Psoas muscle (tissue), 8 donors: ENCODE data around the gene FGF21. TPM values are rescaled to one million over a fixed set of nuclear protein-coding genes. Genes with fewer than 3 reads are reported as not detected.

Source experiments
- ATAC-seq, 4 donors: fragments of 200-7000 bp; cut with Tn5 transposase; one replicate each; pipeline ENCODE4 v1.9.1; 2020; ENCODE audit warnings: moderate library complexity in 3 of 4, mild to moderate bottlenecking in 2 of 4
- DNase-seq, 2 donors: peaks; one replicate each; pipeline ENCODE4 v3.0.0-alpha.2; 2020
- H3K27ac ChIP-seq: fragments of 200-600 bp; one replicate; pipeline ENCODE4 v1.8.0; 2022
- H3K27me3 ChIP-seq, 3 donors: fragments of 200-600 bp in 1 of 3; one replicate each; pipeline versions ENCODE4 v1.6.1 to v1.8.0; 2013 to 2022; ENCODE audit warnings: low read length in 2 of 3, mild to moderate bottlenecking in 2 of 3, moderate library complexity in 1 of 3; ENCODE audit not compliant: insufficient read depth in 3 of 3
- H3K36me3 ChIP-seq, 2 donors: fragments of 200-600 bp in 1 of 2; one replicate each; pipeline versions ENCODE4 v1.6.1 to v1.8.0; 2013 to 2022; ENCODE audit warnings: low read depth in 1 of 2, mild to moderate bottlenecking in 1 of 2, moderate library complexity in 1 of 2; ENCODE audit not compliant: insufficient read depth in 1 of 2
- H3K4me1 ChIP-seq: fragments of 200-600 bp; one replicate; pipeline ENCODE4 v1.8.0; 2022
- H3K4me3 ChIP-seq: fragments of 200-600 bp; one replicate; pipeline ENCODE4 v1.8.0; 2022; ENCODE audit warnings: mild to moderate bottlenecking
- H3K9me3 ChIP-seq: fragments of 200-600 bp; one replicate; pipeline ENCODE4 v1.8.0; 2022
- CTCF ChIP-seq: fragments of 200-600 bp; IDR thresholded peaks from one replicate; pipeline ENCODE4 v1.8.0; 2022; ENCODE audit warnings: antibody characterized with exemption
- WGBS, 3 donors: extraction: QIAGEN DNeasy Blood & Tissue Kit; methylation state at CpG; one replicate each; pipeline versions ENCODE4 v1.1.6 to v1.1.7; 2013; 5-methylcytosine and 5-hydroxymethylcytosine counted together
- intact Hi-C, 2 donors: fragments of 100-400 bp; cut with DNase I; formaldehyde crosslinking; loops; one replicate each; pipeline versions ENCODE4 v1.11.0 to v1.14.2; 2022
- polyA plus RNA-seq, 3 donors: library from polyadenylated mRNA; stranded (reverse); fragments of 200-250 nt; gene quantifications; one replicate each; pipeline ENCODE4 v1.2.3, GENCODE V29; 2013
- total RNA-seq, 4 donors: library from RNA; stranded (reverse); fragmentation: NEBNext Ultra II Directional in 2 of 4; extraction: Animal tissue kit (Norgen Biotek cat#: 25700) in 2 of 4; gene quantifications; one replicate each; pipeline versions ENCODE4 v1.2.1 to v1.2.4, GENCODE V29; 2021 to 2023
- donor health status: healthy with polysubstance abuse.
- donor health status: DM: no; HTN: no; CAD: no; lungs with moderate emphysema.
- donor health status: Bipolar disorder and iron deficiency.
- donor health status: healthy.
- donor health status: DM: yes; HTN: yes; CAD: no.
- donor health status: DM: no; HTN: no; CAD: no.
- donor health status: DM: no; HTN: no; CAD: no.
- donor health status: DM: yes; HTN: yes; CAD: no.

The FGF21 gene
- total and polyA plus RNA-seq, 7 donors, result 0.06 to 6.2 (median 1.0) TPM; not detected in 3

DNA sequence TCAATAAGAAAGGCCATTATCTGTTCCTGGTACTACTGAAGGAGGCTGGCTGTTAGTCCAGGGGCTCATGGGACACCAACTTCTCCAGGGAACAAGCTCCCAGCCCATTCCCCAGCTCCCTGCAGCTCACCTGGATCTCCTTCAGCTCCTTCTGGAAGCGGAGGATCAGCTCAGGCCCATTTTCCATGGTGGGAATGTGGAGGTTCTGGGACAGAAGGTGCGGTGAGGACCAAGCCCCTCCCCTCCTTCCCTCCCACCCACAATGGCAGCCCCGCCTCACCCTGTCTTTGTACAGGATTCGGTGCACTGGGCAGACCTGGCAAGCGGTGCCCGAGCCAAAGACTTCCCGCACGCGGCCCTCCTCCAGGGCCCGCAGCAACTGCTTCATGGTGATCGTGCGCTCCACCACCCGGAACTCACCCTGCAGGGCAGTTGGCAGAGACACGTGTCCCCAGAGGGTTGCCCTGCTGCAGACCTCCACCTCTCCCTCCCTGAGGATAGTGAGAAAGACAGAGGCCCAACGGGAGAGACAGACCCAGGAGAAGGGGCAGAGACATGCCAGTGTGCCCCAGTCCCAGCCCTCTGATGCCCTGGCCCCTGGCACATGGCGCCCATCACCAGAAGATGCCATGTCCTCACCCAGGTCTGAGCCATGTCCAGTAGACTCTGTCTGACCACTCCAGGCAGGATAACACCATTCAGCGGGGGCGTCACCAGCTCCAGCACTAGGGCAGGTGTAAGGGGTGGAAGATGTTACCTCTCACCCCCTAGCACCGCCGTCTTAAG lies 41.2 kb downstream of the FGF21 start:
- peaks cover 0 to 19% of the 10 kb centered on the region in 2 donors for H3K36me3 ChIP-seq
- intact Hi-C loops, result no loop called here
- no peak for ATAC-seq
- H3K9me3 ChIP-seq, result no peaks in the 10 kb centered on the region
- TF ChIP-seq CTCF, result no peak
- peaks cover 7% of the 10 kb centered on the region for H3K4me1 ChIP-seq
- DNase-seq, result no peak
- WGBS, 3 donors, result 84 to 90% (median 86%) methylated on average over 16 to 20 of the region's 20 CpGs
- peak overlapping the region; percentile 84 for H3K27ac ChIP-seq
- H3K27me3 ChIP-seq, result no peaks in the 10 kb centered on the region
- no peak overlapping the region for H3K4me3 ChIP-seq

DNA sequence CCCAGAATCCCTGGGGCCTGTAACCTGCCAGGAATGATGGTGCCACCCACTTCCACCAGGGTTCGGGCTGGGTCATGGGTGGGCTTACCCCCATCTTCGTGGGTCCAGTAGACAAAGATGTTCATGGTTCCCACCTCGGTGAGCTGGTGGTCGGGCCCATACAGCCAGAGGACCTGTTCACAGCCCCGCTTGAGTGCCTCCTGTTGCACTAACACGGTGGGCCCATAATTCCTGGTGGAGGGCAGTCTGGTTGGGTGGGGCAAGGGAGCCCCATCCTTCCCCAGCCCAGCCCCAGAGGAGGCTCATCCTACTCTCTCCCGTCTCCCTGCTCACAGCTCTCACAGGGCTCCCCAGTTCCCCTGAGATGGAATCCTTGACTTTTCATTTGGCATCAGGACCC lies 41.8 kb downstream of the FGF21 start:
- 82 to 91% (median 83%) methylated on average over 7 of the region's 7 CpGs for WGBS, 3 donors
- no peaks in the 10 kb centered on the region for H3K9me3 ChIP-seq
- DNase-seq, result no peak
- H3K27ac ChIP-seq, result no peak overlapping the region
- peaks cover 7% of the 10 kb centered on the region for H3K4me1 ChIP-seq
- peaks cover 0 to 19% of the 10 kb centered on the region in 2 donors for H3K36me3 ChIP-seq
- ATAC-seq, result no peak
- no peaks in the 10 kb centered on the region for H3K27me3 ChIP-seq
- no peak overlapping the region for H3K4me3 ChIP-seq
- intact Hi-C loops, result no loop called here
- no peak for TF ChIP-seq CTCF

- 56 to 67% (median 59%) methylated on average over 6 of the region's 6 CpGs for WGBS, 3 donors
- DNase-seq (no peak), ATAC-seq (no peak)
- Histone ChIP-seq H3K27ac (no peak overlapping the region), H3K4me1 (peaks cover 7% of the 10 kb centered on the region), H3K9me3 (no peaks in the 10 kb centered on the region), H3K4me3 (no peak overlapping the region), H3K27me3 (no peaks in the 10 kb centered on the region), H3K36me3 (peaks cover 0 to 29% of the 10 kb centered on the region in 2 donors)
- TF ChIP-seq CTCF, result no peak
- intact Hi-C loops, result no loop called here
Measured at GRCh38 chr19:48798937-48799336, 43.6 kb downstream of the FGF21 start.

DNA sequence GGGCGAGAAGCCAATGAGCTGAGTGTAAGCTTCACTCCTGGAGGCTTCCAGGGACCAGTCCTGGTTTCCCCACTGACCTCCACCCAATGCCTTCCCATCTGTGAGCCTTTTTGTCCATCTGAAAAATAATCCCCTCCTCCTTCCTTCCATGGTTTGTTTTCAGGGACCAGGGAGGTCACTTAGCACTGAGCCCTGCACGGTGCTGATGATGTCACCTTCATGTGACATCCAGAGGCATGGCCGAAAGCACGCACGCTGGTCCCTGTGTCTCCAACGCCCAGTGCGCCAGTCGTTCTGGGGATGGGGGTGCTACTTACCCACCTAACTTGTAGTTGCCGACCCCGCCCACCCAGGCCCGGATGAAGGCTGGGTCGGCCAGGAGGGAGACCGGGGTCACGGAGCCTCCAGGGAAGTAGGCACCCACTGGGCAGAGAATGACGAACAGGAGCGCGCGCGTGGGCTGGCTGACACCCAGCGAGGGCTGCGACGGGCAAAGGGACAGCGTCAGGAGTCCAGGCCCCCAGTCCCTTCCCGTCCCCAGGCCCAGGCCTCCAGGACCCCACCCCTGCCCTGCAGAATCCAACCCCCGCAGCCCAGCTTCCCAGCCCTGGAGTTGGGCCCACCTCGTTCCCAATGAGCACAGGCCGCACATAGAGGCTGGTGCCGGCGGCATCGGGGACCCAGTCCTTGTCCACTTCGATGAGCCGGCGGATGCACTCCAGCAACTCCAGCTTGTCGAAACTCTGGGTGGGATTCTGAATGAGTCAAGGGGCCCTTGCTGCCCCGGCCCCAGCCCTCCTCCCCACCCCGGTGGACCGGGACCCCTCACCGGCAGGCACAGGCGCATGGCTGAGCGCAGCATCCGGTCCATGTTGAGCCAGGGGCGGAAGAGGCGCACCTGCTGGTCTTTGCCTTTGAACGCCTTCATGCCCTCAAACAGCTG lies 44.3 kb downstream of the FGF21 start:
- TF ChIP-seq CTCF, result no peak
- Histone ChIP-seq H3K9me3 (no peaks in the 10 kb centered on the region), H3K27me3 (no peaks in the 10 kb centered on the region), H3K36me3 (peaks cover 0 to 33% of the 10 kb centered on the region in 2 donors), H3K4me3 (no peak overlapping the region), H3K27ac (no peak overlapping the region), H3K4me1 (peaks cover 7% of the 10 kb centered on the region)
- ATAC-seq, result no peak
- intact Hi-C loops, result no loop called here
- WGBS, 3 donors, result 90 to 92% (median 91%) methylated on average over 37 to 44 of the region's 44 CpGs
- DNase-seq, result no peak
